Type B pancreatic cell (in vitro differentiated cells): ENCODE data around the gene RBBP8NL. TPM values are rescaled to one million over a fixed set of nuclear protein-coding genes. Genes with fewer than 3 reads are reported as not detected.

Experiments used
- DNase-seq: peaks from one replicate; pipeline ENCODE4 v3.0.0; 2021; ENCODE audit warnings: mixed read lengths; ENCODE audit not compliant: unreplicated experiment; ENCODE audit errors: extremely low spot score
- H3K27ac Mint-ChIP-seq: 2 replicates; pipeline ENCODE4 v1.8.0; 2021; ENCODE audit warnings: mild to moderate bottlenecking, mixed read lengths
- H3K27me3 Mint-ChIP-seq: 2 replicates; pipeline ENCODE4 v1.8.0; 2021; ENCODE audit warnings: mixed read lengths
- H3K36me3 Mint-ChIP-seq: 2 replicates; pipeline ENCODE4 v1.8.0; 2021; ENCODE audit warnings: mixed read lengths
- H3K4me1 Mint-ChIP-seq: one replicate; pipeline ENCODE4 v1.8.0; 2021; ENCODE audit warnings: mixed read lengths; ENCODE audit not compliant: unreplicated experiment
- H3K4me3 Mint-ChIP-seq: 2 replicates; pipeline ENCODE4 v1.8.0; 2021; ENCODE audit warnings: mild to moderate bottlenecking, mixed read lengths
- H3K9me3 Mint-ChIP-seq: 2 replicates; pipeline ENCODE4 v1.8.0; 2021; ENCODE audit warnings: mixed read lengths
- CTCF ChIP-seq: fragments of 200-600 bp; sonication (generic); conservative IDR thresholded peaks from 2 replicates; pipeline ENCODE4 v1.5.0; 2021; ENCODE audit warnings: antibody characterized with exemption, mild to moderate bottlenecking
- total RNA-seq: library from RNA; stranded (reverse); gene quantifications from 2 replicates; pipeline ENCODE4 v1.2.1, GENCODE V29; 2021; ENCODE audit warnings: low replicate concordance

Gene RBBP8NL
- total RNA-seq, 1 donor from 2014 or later: 7.3 TPM

GRCh38 chr20:62455929-62456328, 28.6 kb upstream of the RBBP8NL start:
- no peak for DNase-seq
- Mint-ChIP-seq H3K36me3 (no peaks in the 10 kb centered on the region), H3K4me3 (no peak overlapping the region), H3K9me3 (no peaks in the 10 kb centered on the region), H3K27me3 (peaks cover 5% of the 10 kb centered on the region), H3K4me1 (peaks cover 22% of the 10 kb centered on the region), H3K27ac (peak overlapping the region; percentile 44)
- no peak for TF ChIP-seq CTCF

- no peaks in the 10 kb centered on the region for H3K36me3 Mint-ChIP-seq
- peak overlapping the region; percentile 82 for H3K27ac Mint-ChIP-seq
- H3K4me3 Mint-ChIP-seq: peak overlapping the region; percentile 51
- DNase-seq: no peak
- no peaks in the 10 kb centered on the region for H3K9me3 Mint-ChIP-seq
- peaks cover 5% of the 10 kb centered on the region for H3K27me3 Mint-ChIP-seq
- TF ChIP-seq CTCF: no peak
- peaks cover 22% of the 10 kb centered on the region for H3K4me1 Mint-ChIP-seq
Measured at GRCh38 chr20:62454904-62455636, 27.7 kb upstream of the RBBP8NL start.

- Mint-ChIP-seq H3K27ac (no peak overlapping the region), H3K27me3 (peaks cover 8% of the 10 kb centered on the region), H3K36me3 (no peaks in the 10 kb centered on the region), H3K4me1 (peaks cover 21% of the 10 kb centered on the region), H3K4me3 (no peak overlapping the region), H3K9me3 (no peaks in the 10 kb centered on the region)
- no peak for DNase-seq
- TF ChIP-seq CTCF: no peak
Measured at GRCh38 chr20:62453186-62453808, 26.0 kb upstream of the RBBP8NL start.

- Mint-ChIP-seq H3K36me3 (no peaks in the 10 kb centered on the region), H3K27me3 (peaks cover 8% of the 10 kb centered on the region), H3K4me3 (no peak overlapping the region), H3K4me1 (peaks cover 17% of the 10 kb centered on the region), H3K27ac (no peak overlapping the region), H3K9me3 (no peaks in the 10 kb centered on the region)
- no peak for TF ChIP-seq CTCF
- DNase-seq: no peak
Measured at GRCh38 chr20:62452475-62453095, 25.2 kb upstream of the RBBP8NL start.

- H3K27me3 Mint-ChIP-seq: peaks cover 6% of the 10 kb centered on the region
- H3K4me1 Mint-ChIP-seq: peaks cover 13% of the 10 kb centered on the region
- DNase-seq: no peak
- H3K9me3 Mint-ChIP-seq: no peaks in the 10 kb centered on the region
- no peaks in the 10 kb centered on the region for H3K36me3 Mint-ChIP-seq
- no peak overlapping the region for H3K27ac Mint-ChIP-seq
- no peak for TF ChIP-seq CTCF
- H3K4me3 Mint-ChIP-seq: no peak overlapping the region
Measured at GRCh38 chr20:62451970-62452369, 24.6 kb upstream of the RBBP8NL start.
